ENCODE measurements around the gene NOS1AP. TPM values are rescaled to one million over a fixed set of nuclear protein-coding genes. Genes with fewer than 3 reads are reported as not detected.

Gene NOS1AP
- total RNA-seq, 2 experiments from 2014 or later: 0.18 TPM

- no peaks in the 10 kb centered on the region for H3K36me3 Mint-ChIP-seq (ENCODE audit: low read depth)
- intact Hi-C loops (cut with micrococcal nuclease): no loop called here
Measured at GRCh38 chr1:162175379-162176081, 106.0 kb downstream of the NOS1AP start.

GRCh38 chr1:162177126-162177525 lies 107.6 kb downstream of the NOS1AP start:
- Mint-ChIP-seq H3K4me3 (no peak overlapping the region), H3K27ac (no peak overlapping the region), H3K4me1 (ENCODE audit: low read depth) (no peaks in the 10 kb centered on the region), H3K36me3 (ENCODE audit: low read depth) (no peaks in the 10 kb centered on the region), H3K27me3 (peaks cover 10% of the 10 kb centered on the region), H3K9me3 (no peaks in the 10 kb centered on the region)
- ChIA-PET CTCF (no interaction called here), POLR2A (no interaction called here)
- intact Hi-C loops (cut with micrococcal nuclease): no loop called here
- ATAC-seq: no peak
- TF ChIP-seq CTCF (IDR thresholded peaks at IDR 0.05): no peak
- no peak for DNase-seq

More at GRCh38 chr1:162175379-162176081, 106.0 kb downstream of the NOS1AP start:
- H3K4me3 Mint-ChIP-seq: no peak overlapping the region
- H3K27ac Mint-ChIP-seq: no peak overlapping the region
- TF ChIP-seq CTCF (IDR thresholded peaks at IDR 0.05): no peak
- no peaks in the 10 kb centered on the region for H3K4me1 Mint-ChIP-seq (ENCODE audit: low read depth)
- CTCF ChIA-PET: no interaction called here
- no peaks in the 10 kb centered on the region for H3K9me3 Mint-ChIP-seq
- peaks cover 13% of the 10 kb centered on the region for H3K27me3 Mint-ChIP-seq
- DNase-seq: no peak
- POLR2A ChIA-PET: no interaction called here
- ATAC-seq: no peak

GRCh38 chr1:162178432-162178831 lies 108.9 kb downstream of the NOS1AP start:
- no peaks in the 10 kb centered on the region for H3K36me3 Mint-ChIP-seq (ENCODE audit: low read depth)
- H3K27ac Mint-ChIP-seq: no peak overlapping the region
- no peaks in the 10 kb centered on the region for H3K9me3 Mint-ChIP-seq
- H3K4me1 Mint-ChIP-seq (ENCODE audit: low read depth): no peaks in the 10 kb centered on the region
- peaks cover 10% of the 10 kb centered on the region for H3K27me3 Mint-ChIP-seq
- intact Hi-C loops (cut with micrococcal nuclease): no loop called here
- TF ChIP-seq CTCF (IDR thresholded peaks at IDR 0.05): no peak
- no peak for ATAC-seq
- H3K4me3 Mint-ChIP-seq: no peak overlapping the region
- no peak for DNase-seq
- POLR2A ChIA-PET: no interaction called here
- CTCF ChIA-PET: no interaction called here

- DNase-seq (no peak), ATAC-seq (no peak)
- no peak for TF ChIP-seq CTCF (IDR thresholded peaks at IDR 0.05)
- Mint-ChIP-seq H3K27ac (no peak overlapping the region), H3K36me3 (ENCODE audit: low read depth) (no peaks in the 10 kb centered on the region), H3K4me1 (ENCODE audit: low read depth) (no peaks in the 10 kb centered on the region), H3K9me3 (no peaks in the 10 kb centered on the region), H3K4me3 (no peak overlapping the region), H3K27me3 (peaks cover 10% of the 10 kb centered on the region)
- intact Hi-C loops (cut with micrococcal nuclease): no loop called here
- ChIA-PET POLR2A (no interaction called here), CTCF (no interaction called here)
Measured at GRCh38 chr1:162179121-162179520, 109.6 kb downstream of the NOS1AP start.

GRCh38 chr1:162180813-162181212 lies 111.3 kb downstream of the NOS1AP start:
- ChIA-PET CTCF (no interaction called here), POLR2A (interaction anchor here (0.8 kb wide), 1 partner anchor 71 kb away, joined by 3 read pairs; no protein-coding TSS in a partner anchor)
- H3K27me3 Mint-ChIP-seq: peaks cover 8% of the 10 kb centered on the region
- H3K36me3 Mint-ChIP-seq (ENCODE audit: low read depth): no peaks in the 10 kb centered on the region
- DNase-seq (no peak), ATAC-seq (no peak)
- no peaks in the 10 kb centered on the region for H3K4me1 Mint-ChIP-seq (ENCODE audit: low read depth)
- no peak for TF ChIP-seq CTCF (IDR thresholded peaks at IDR 0.05)
- no peak overlapping the region for H3K4me3 Mint-ChIP-seq
- no peaks in the 10 kb centered on the region for H3K9me3 Mint-ChIP-seq
- intact Hi-C loops (cut with micrococcal nuclease): no loop called here
- no peak overlapping the region for H3K27ac Mint-ChIP-seq

Measured in activated CD8-positive, alpha-beta T cell treated with anti-CD3 and anti-CD28 coated beads for 36 hours (primary cell).